H7 (cell line): ENCODE results near the gene HES2. TPM values are rescaled to one million over a fixed set of nuclear protein-coding genes. Genes with fewer than 3 reads are reported as not detected.
A peak's percentile ranks its signal among the peaks of the same experiment; 100 is the strongest.
"Not testable (repeated sequence)": the region's sequence is repeated elsewhere in the genome, so short reads cannot be mapped to it uniquely, and the experiment has no call there.

ENCODE experiments used
- DNase-seq: peaks from one replicate; pipeline ENCODE4 v3.0.0; 2012
- H3K27me3 ChIP-seq: 2 replicates; pipeline ENCODE4 v1.6.0; 2011; ENCODE audit warnings: mild to moderate bottlenecking, low read length; ENCODE audit not compliant: control insufficient read depth, insufficient read depth
- H3K36me3 ChIP-seq: replicated peaks from 2 replicates; pipeline ENCODE4 v1.5.1; 2011; ENCODE audit warnings: low read length; ENCODE audit not compliant: control insufficient read depth, insufficient read depth
- H3K4me3 ChIP-seq: 2 replicates; pipeline ENCODE4 v1.5.1; 2011; ENCODE audit warnings: low read depth, mild to moderate bottlenecking, control low read depth, low read length, moderate library complexity; ENCODE audit not compliant: insufficient read depth
- total RNA-seq: library from RNA; depleted of rRNA; stranded (reverse); fragments of >200 nt; shearing (Covaris generic); gene quantifications from 2 replicates; pipeline ENCODE4 v1.2.3, GENCODE V29; 2014

Gene HES2
- total RNA-seq, 1 experiment from 2014 or later: 0.62 TPM

DNA sequence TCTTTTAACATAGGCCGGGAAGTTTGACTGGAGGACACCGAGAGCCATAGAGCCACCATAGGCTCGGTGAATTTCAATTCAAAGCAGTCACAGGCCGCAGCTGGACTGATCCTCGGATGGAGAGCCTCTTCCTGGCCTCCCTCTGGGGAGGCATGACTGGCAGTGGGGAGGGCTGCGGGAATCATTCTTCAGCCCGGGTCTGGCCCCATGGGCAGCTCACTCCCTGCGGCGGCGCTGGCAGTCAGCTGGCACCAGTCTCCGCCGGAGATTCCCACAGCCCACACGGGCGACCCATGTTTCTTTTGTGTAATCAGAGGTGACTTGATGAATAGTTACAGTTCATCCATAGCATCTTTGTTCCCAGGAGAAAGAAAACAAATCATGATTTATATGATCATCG, 15.4 kb upstream of the HES2 start:
- Histone ChIP-seq H3K36me3 (no peaks in the 10 kb centered on the region), H3K4me3 (no peak overlapping the region), H3K27me3 (peaks cover 5% of the 10 kb centered on the region)
- DNase-seq: no peak

- Histone ChIP-seq H3K27me3 (no peaks in the 10 kb centered on the region; the same call in 1 of the 2 replicates), H3K4me3 (no peak overlapping the region), H3K36me3 (no peaks in the 10 kb centered on the region)
- DNase-seq: no peak
These were observed 14.5 kb upstream of the HES2 start for GRCh38 chr1:6434186-6434585.

- DNase-seq, H3K4me3 ChIP-seq, H3K27me3 ChIP-seq, H3K36me3 ChIP-seq: not testable (repeated sequence)
These were observed 12.2 kb upstream of the HES2 start for GRCh38 chr1:6431645-6432579.

DNA sequence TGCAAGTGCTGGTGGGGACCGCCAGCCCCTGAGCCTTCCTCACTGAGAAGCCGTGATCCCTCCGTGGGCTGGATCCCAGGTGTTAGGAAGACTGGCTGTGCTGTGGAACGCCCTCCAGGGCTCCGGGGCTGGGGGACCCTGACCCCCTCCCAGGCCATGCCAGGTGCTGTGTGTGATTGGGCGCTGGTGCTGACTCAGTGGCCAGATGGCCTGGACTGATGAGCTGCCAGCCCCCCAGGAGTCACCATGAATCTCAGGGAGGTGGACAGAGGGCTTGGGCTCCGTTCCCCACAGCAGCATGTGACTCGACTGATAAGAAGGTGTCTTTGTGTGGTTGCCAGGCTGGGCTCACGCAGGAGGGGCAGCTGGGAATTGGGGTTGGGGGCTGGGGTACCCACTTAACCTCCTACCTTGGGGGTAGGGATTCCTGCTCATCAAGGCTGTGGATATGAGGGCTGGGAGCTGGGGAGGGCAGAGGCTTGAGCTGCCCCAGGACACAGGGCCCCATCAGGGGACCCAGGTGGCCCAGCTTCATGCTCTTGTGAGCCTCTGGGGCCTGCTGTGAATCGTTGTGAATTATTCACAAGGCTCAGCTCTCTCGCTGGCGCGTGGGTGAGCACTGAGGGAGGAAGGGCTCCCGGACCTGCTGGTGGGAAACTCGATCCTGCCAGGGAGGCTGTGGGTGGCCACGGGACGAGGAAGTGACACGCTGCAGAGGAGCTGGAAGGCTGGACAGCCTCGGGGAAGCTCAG, 10.1 kb upstream of the HES2 start:
- not testable (repeated sequence) for H3K36me3 ChIP-seq, H3K4me3 ChIP-seq
- H3K27me3 ChIP-seq: peaks cover 25% of the 10 kb centered on the region
- DNase-seq: peak; percentile 53

DNA sequence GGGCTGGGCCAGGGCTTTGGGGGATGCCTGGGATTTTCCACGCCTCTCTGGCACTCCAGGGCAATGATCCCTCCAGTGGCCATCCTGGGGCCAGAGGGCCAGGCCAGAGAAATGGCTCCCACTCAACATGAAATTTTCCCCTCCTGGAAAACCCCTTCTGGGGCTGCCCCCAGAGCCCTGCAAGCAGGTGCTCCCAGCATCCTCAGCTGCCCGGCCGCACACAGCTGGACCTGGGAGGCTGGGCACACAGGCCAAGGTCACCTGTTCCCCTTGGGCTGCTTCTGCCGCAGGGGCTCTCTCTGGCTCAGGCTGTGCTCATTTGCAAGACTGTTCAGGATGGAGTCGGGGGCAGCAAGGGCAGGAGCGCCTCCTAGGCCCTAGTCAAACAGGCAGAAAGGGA, 8.7 kb upstream of the HES2 start:
- peaks cover 38% of the 10 kb centered on the region for H3K27me3 ChIP-seq
- not testable (repeated sequence) for H3K4me3 ChIP-seq, H3K36me3 ChIP-seq
- peak; percentile 41 for DNase-seq

DNA sequence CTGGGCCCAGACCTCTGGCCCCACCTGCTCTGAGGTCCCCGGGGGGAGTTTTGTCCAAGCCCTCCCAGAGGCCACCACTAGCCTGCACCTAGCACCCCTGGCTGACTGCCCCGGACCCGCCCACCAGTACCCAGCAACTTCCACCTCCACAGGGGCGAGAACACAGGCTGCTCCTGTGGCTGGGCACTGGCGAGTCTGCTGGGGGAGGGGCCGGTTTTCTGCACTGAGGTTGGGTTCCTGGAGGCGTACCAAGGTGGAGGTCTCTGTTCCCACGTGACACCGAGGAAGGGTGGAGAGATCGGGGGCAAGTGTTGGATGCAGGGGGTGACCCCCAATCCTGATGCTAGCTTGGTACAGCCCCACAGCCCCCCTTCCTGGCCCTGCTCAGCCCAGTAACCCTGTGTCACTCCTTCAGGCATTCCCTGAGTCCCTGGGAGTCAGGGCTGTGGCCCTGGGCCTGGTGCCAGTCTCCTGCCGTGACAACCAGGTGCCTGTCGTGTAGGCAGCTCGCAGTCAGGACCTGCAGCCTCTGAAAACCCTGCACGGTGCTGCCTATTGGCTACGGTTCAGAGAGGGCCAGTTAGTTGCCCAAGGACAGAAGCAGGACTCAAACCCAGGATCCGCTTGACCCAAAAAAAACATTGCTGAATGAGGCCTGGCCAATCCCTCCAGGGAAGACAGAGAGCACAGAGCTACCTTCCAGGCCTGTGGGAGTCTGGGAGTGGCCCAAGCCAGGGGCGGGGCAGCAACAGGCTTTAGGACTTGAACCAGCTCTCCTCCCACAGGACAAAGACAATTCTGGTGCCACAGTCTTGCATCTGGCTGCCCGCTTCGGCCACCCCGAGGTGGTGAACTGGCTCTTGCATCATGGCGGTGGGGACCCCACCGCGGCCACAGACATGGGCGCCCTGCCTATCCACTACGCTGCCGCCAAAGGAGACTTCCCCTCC, 8.0 kb upstream of the HES2 start:
- peaks cover 45% of the 10 kb centered on the region for H3K27me3 ChIP-seq
- peak; percentile 62 for DNase-seq
- no peaks in the 10 kb centered on the region for H3K36me3 ChIP-seq
- no peak overlapping the region for H3K4me3 ChIP-seq

DNA sequence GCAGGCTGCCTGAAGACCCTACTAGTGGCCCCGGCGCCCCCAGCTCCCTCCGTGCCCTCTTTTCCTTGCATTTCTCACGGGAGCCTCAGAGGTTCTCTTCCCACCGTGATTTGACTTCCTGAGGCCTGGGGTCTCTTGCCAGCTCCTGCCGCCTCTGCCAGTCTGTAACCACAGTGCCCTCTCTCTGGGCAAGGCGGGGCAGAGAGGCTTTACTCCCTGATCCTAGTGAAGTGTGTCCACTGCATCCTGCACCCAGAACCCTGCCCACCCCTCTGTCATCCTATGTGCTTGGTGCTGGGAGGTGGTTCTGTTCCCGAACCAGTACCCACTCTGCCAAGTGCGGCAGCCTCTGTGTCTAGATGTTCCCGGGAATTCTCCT, 7.2 kb upstream of the HES2 start:
- Histone ChIP-seq H3K36me3 (no peaks in the 10 kb centered on the region), H3K27me3 (peaks cover 48% of the 10 kb centered on the region), H3K4me3 (no peak overlapping the region)
- DNase-seq: no peak

- peaks cover 53% of the 10 kb centered on the region for H3K27me3 ChIP-seq
These were observed 6.7 kb upstream of the HES2 start for GRCh38 chr1:6426277-6426971.

GRCh38 chr1:6425658-6426057, 5.9 kb upstream of the HES2 start:
- H3K36me3 ChIP-seq: no peaks in the 10 kb centered on the region
- no peak overlapping the region for H3K4me3 ChIP-seq
- no peak for DNase-seq
- H3K27me3 ChIP-seq: peaks cover 61% of the 10 kb centered on the region

More at GRCh38 chr1:6426277-6426971, 6.7 kb upstream of the HES2 start:
- Histone ChIP-seq H3K36me3 (no peaks in the 10 kb centered on the region), H3K4me3 (no peak overlapping the region)
- DNase-seq: no peak

- peaks cover 68% of the 10 kb centered on the region for H3K27me3 ChIP-seq
- no peaks in the 10 kb centered on the region for H3K36me3 ChIP-seq
- DNase-seq: peak; percentile 94
- peak within 1 kb of the TSS; percentile 36 for H3K4me3 ChIP-seq
These were observed 5.2 kb upstream of the HES2 start, which contains the start of gene ESPN for GRCh38 chr1:6424619-6425593. ESPN (plus strand) TSS chr1:6424776; CDS start chr1:6424956, 180 bp downstream.

GRCh38 chr1:6424000-6424565, 4.4 kb upstream of the HES2 start:
- H3K27me3 ChIP-seq: peaks cover 76% of the 10 kb centered on the region
- no peaks in the 10 kb centered on the region for H3K36me3 ChIP-seq
- DNase-seq: peak; percentile 91
- H3K4me3 ChIP-seq: peak overlapping the region; percentile 17; the same call in 1 of the 2 replicates

DNA sequence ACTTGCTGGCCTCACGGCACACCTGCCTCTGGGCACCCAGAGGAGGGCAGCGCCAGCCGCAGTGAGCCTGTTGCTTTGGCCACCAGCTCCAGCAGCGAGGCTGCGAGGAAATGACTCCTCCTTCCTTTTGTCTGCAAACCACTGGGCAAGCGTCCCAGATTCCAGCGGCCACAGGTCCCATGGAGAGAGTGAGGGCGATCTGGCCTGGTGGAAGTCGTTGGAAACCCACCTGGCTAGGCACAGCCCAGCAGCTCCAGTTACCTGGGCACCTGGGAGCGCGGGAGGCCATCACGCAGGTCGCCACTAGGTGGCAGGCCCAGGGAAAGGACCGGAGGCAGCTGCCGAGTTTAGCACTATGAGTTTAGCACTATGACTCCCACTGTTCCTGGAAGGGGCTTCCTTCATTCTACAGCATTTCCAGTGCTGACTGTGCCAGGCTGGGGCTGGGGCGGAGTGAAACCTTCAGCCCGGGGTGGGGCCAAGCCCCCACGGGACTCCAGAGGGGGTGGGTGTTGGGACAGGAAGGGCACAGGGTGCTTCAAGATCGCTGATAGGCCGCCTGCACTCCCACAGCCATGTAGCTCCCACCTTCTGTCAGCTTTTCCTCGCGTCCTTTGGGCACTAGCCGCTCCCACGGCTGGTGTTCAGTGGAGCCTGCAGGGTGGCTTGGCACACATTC, 3.7 kb upstream of the HES2 start:
- H3K4me3 ChIP-seq: peak overlapping the region; percentile 17; the same call in 1 of the 2 replicates

More for the DNA sequence above, 3.7 kb upstream of the HES2 start:
- peaks cover 83% of the 10 kb centered on the region for H3K27me3 ChIP-seq
- DNase-seq: peak; percentile 96
- H3K36me3 ChIP-seq: no peaks in the 10 kb centered on the region
